ENCODE measurements around the gene BPIFB3. TPM values are rescaled to one million over a fixed set of nuclear protein-coding genes. Genes with fewer than 3 reads are reported as not detected.
"Not testable (repeated sequence)": the region's sequence is repeated elsewhere in the genome, so short reads cannot be mapped to it uniquely, and the experiment has no call there.

BPIFB3 gene
- polyA plus RNA-seq, 1 experiment = not detected

- Histone ChIP-seq H3K27me3 (ENCODE audit: control insufficient read depth, insufficient read depth, low read length) (no peaks in the 10 kb centered on the region), H3K9me3 (ENCODE audit: control insufficient read depth, insufficient read depth, low read length) (no peaks in the 10 kb centered on the region), H3K4me3 (ENCODE audit: low read depth, low read length) (no peak overlapping the region), H3K27ac (ENCODE audit: low read depth, low read length) (no peak overlapping the region)
- no peak for DNase-seq (ENCODE audit: low read depth, low spot score)
- ChIA-PET CTCF (no interaction called here), POLR2A (no interaction called here)
- TF ChIP-seq CTCF (IDR thresholded peaks at IDR 0.05; ENCODE audit: low read depth, low read length) = no peak
These were observed 66.3 kb downstream of the BPIFB3 start for GRCh38 chr20:33119725-33120720.

- H3K4me3 ChIP-seq (ENCODE audit: low read depth, low read length) = no peak overlapping the region
- TF ChIP-seq CTCF (IDR thresholded peaks at IDR 0.05; ENCODE audit: low read depth, low read length) = no peak
- no peak for DNase-seq (ENCODE audit: low read depth, low spot score)
- POLR2A ChIA-PET = no interaction called here
- H3K9me3 ChIP-seq (ENCODE audit: control insufficient read depth, insufficient read depth, low read length) = no peaks in the 10 kb centered on the region
- CTCF ChIA-PET = interaction anchor here (0.6 kb wide), 1 partner anchor 85 kb away, joined by 3 read pairs; no protein-coding TSS in a partner anchor
- H3K27me3 ChIP-seq (ENCODE audit: control insufficient read depth, insufficient read depth, low read length) = no peaks in the 10 kb centered on the region
- no peak overlapping the region for H3K27ac ChIP-seq (ENCODE audit: low read depth, low read length)
These were observed 67.2 kb downstream of the BPIFB3 start for GRCh38 chr20:33120934-33121333.

- H3K4me3 ChIP-seq (ENCODE audit: low read depth, low read length); CTCF ChIA-PET; H3K27ac ChIP-seq (ENCODE audit: low read depth, low read length); H3K9me3 ChIP-seq (ENCODE audit: control insufficient read depth, insufficient read depth, low read length); DNase-seq (ENCODE audit: low read depth, low spot score); H3K27me3 ChIP-seq (ENCODE audit: control insufficient read depth, insufficient read depth, low read length); POLR2A ChIA-PET: not testable (repeated sequence)
These were observed 68.6 kb downstream of the BPIFB3 start for GRCh38 chr20:33122297-33122696.

Other genes starting within 250 kb of the BPIFB3 start
- 112 and 128 TPM in 2 replicates for gene MAPRE1, start 233.9 kb upstream of the BPIFB3 start, polyA plus RNA-seq (2011; rRNA removed)
- gene EFCAB8, start 195.0 kb upstream of the BPIFB3 start, polyA plus RNA-seq (2011; rRNA removed) = not detected in 2 replicates
- gene SUN5, start 49.5 kb upstream of the BPIFB3 start, polyA plus RNA-seq (2011; rRNA removed) = not detected in 2 replicates
- not detected in 2 replicates for gene BPIFB2, start 46.2 kb upstream of the BPIFB3 start, polyA plus RNA-seq (2011; rRNA removed)
- not detected in 2 replicates for gene BPIFB6, start 22.3 kb upstream of the BPIFB3 start, polyA plus RNA-seq (2011; rRNA removed)
- gene BPIFB4, start 25.7 kb downstream of the BPIFB3 start, polyA plus RNA-seq (2011; rRNA removed) = not detected in 2 replicates
- not detected in 2 replicates for gene BPIFA2, start 114.3 kb downstream of the BPIFB3 start, polyA plus RNA-seq (2011; rRNA removed)
- gene BPIFA3, start 163.4 kb downstream of the BPIFB3 start, polyA plus RNA-seq (2011; rRNA removed) = not detected in 2 replicates
- not detected in 2 replicates for gene BPIFA1, start 182.1 kb downstream of the BPIFB3 start, polyA plus RNA-seq (2011; rRNA removed)
- gene BPIFB1, start 229.3 kb downstream of the BPIFB3 start, polyA plus RNA-seq (2011; rRNA removed) = not detected in 2 replicates

Measured in AG04450 (cell line).